HCT116 (cell line): ENCODE results near the gene SUCLG1. TPM values are rescaled to one million over a fixed set of nuclear protein-coding genes. Genes with fewer than 3 reads are reported as not detected.

ENCODE experiments used
- ATAC-seq: fragments of 200-7000 bp; cut with Tn5 transposase; 2 replicates; pipeline ENCODE4 v1.9.1; 2020; ENCODE audit warnings: mild to moderate bottlenecking, moderate library complexity
- BruUV-seq: library from RNA; stranded (reverse); fragments of 400-500 nt; replicated peaks from 2 replicates; lab custom pipeline; 2021; lab: Mats Ljungman, UMichigan
- CTCF ChIA-PET: fragments of 300-600 bp; sonication (Branson Sonifier 250); formaldehyde crosslinking; loops from one replicate; lab custom pipeline; 2021; ENCODE audit warnings: antibody characterized with exemption; lab: Charles Lee
- POLR2A ChIA-PET: fragments of 300-600, 350-600 bp; sonication (Branson Sonifier 250); formaldehyde crosslinking; loops from one replicate; lab custom pipeline; 2021; ENCODE audit warnings: antibody characterized with exemption; lab: Charles Lee
- RAD21 ChIA-PET, 2 experiments: fragments of 300-600 bp; sonication (Branson Sonifier 250); formaldehyde crosslinking; loops; one replicate each; lab custom pipeline; 2023; ENCODE audit warnings: low total read pairs in 2 of 2; ENCODE audit not compliant: uncharacterized antibody in 2 of 2, unreplicated experiment in 2 of 2, low non-redundant PET in 1 of 2; lab: Charles Lee
- DNase-seq: peaks from one replicate; pipeline ENCODE4 v3.0.0-alpha.2; 2010; ENCODE audit warnings: low read depth, low spot score
- H2AFZ ChIP-seq: fragments of 200-600 bp; shearing (Covaris generic), sonication (generic); 2 replicates; pipeline ENCODE4 v1.6.1; 2017; ENCODE audit warnings: low read depth, mixed run types, mixed read lengths, antibody characterized with exemption, low read length; ENCODE audit not compliant: poor library complexity, severe bottlenecking
- H3K27ac ChIP-seq: 2 replicates; pipeline ENCODE4 v1.5.1; 2012; ENCODE audit warnings: low read depth, low read length
- H3K27me3 ChIP-seq: fragments of 200-600 bp; sonication (generic); 2 replicates; pipeline ENCODE4 v1.6.1; 2016; ENCODE audit warnings: mixed run types, low read length, mixed read lengths; ENCODE audit not compliant: insufficient read depth
- H3K36me3 ChIP-seq, 2 experiments: fragments of 200-500 bp in 1 of 2; fragments of 200-600 bp in 1 of 2; sonication (Bioruptor generic) in 1 of 2; sonication (generic) in 1 of 2; 2 replicates each; pipeline versions ENCODE4 v1.5.1 to v1.6.1; 2014 to 2016; ENCODE audit warnings: low read length in 2 of 2, inconsistent platforms in 1 of 2, mixed read lengths in 1 of 2, mixed run types in 1 of 2; ENCODE audit not compliant: insufficient read depth in 2 of 2, control insufficient read depth in 1 of 2
- H3K4me1 ChIP-seq, 2 experiments: fragments of 200-600 bp in 1 of 2; sonication (generic) in 1 of 2; 2 replicates each; pipeline versions ENCODE4 v1.5.1 to v1.6.1; 2012 to 2017; ENCODE audit warnings: low read length in 2 of 2, inconsistent platforms in 1 of 2, mild to moderate bottlenecking in 1 of 2, mixed read lengths in 1 of 2, mixed run types in 1 of 2, moderate library complexity in 1 of 2; ENCODE audit not compliant: insufficient read depth in 2 of 2, control insufficient read depth in 1 of 2
- H3K4me2 ChIP-seq: fragments of 200-600 bp; sonication (generic); 2 replicates; pipeline ENCODE4 v1.6.1; 2017; ENCODE audit warnings: mixed run types, low read length, mixed read lengths
- H3K4me3 ChIP-seq, 2 experiments: fragments of 200-600 bp in 1 of 2; sonication (generic) in 1 of 2; replicated peaks in 1 of 2; 2 replicates each; pipeline ENCODE4 v1.5.1; 2011 to 2016; ENCODE audit warnings: low read length in 2 of 2, control low read depth in 1 of 2, low read depth in 1 of 2, mild to moderate bottlenecking in 1 of 2, mixed read lengths in 1 of 2, mixed run types in 1 of 2
- H3K79me2 ChIP-seq: fragments of 200-600 bp; sonication (generic); 2 replicates; pipeline ENCODE4 v1.6.1; 2017; ENCODE audit warnings: mild to moderate bottlenecking, mixed run types, low read length, moderate library complexity, mixed read lengths; ENCODE audit not compliant: insufficient read depth
- H3K9ac ChIP-seq: fragments of 200-600 bp; sonication (generic); 2 replicates; pipeline ENCODE4 v1.6.1; 2016; ENCODE audit warnings: low read length, mixed read lengths
- H3K9me2 ChIP-seq: fragments of 200-600 bp; sonication (generic), shearing (Covaris generic); 2 replicates; pipeline ENCODE4 v1.6.1; 2017; ENCODE audit warnings: mixed run types, mild to moderate bottlenecking, moderate library complexity; ENCODE audit not compliant: insufficient read depth
- H3K9me3 ChIP-seq, 2 experiments: fragments of 200-500 bp in 1 of 2; fragments of 200-600 bp in 1 of 2; sonication (Bioruptor generic) in 1 of 2; sonication (generic) in 1 of 2; 2 replicates each; pipeline ENCODE4 v1.6.1; 2014 to 2017; ENCODE audit warnings: low read length in 2 of 2, mixed read lengths in 2 of 2, inconsistent platforms in 1 of 2, low read depth in 1 of 2, mild to moderate bottlenecking in 1 of 2, mixed run types in 1 of 2, moderate library complexity in 1 of 2; ENCODE audit not compliant: control insufficient read depth in 1 of 2, insufficient read depth in 1 of 2
- H4K20me1 ChIP-seq: fragments of 200-600 bp; sonication (generic), shearing (Covaris generic); 2 replicates; pipeline ENCODE4 v1.6.1; 2017; ENCODE audit warnings: mixed run types, mild to moderate bottlenecking, moderate library complexity; ENCODE audit not compliant: insufficient read depth
- CBX3 ChIP-seq: IDR thresholded peaks from 2 replicates; pipeline ENCODE4 v1.6.1; 2012; ENCODE audit warnings: low read depth
- EGR1 ChIP-seq: IDR thresholded peaks from 2 replicates; pipeline ENCODE4 v1.6.1; 2012; ENCODE audit warnings: low read depth
- EZH2 ChIP-seq: fragments of 200-600 bp; sonication (generic); IDR thresholded peaks from 2 replicates; pipeline ENCODE4 v1.6.1; 2017; ENCODE audit warnings: antibody characterized with exemption, mixed run types
- FOSL1 ChIP-seq: IDR thresholded peaks from 2 replicates; pipeline ENCODE4 v1.6.1; 2012; ENCODE audit warnings: low read depth
- POLR2A ChIP-seq: IDR thresholded peaks from 2 replicates; pipeline ENCODE4 v1.7.0; 2011; ENCODE audit warnings: borderline replicate concordance; ENCODE audit not compliant: insufficient read depth, insufficient read length; ENCODE audit errors: extremely low read depth
- RAD21 ChIP-seq: IDR thresholded peaks from 2 replicates; pipeline ENCODE4 v1.6.1; 2012; ENCODE audit warnings: low read depth, mild to moderate bottlenecking
- SIN3A ChIP-seq: IDR thresholded peaks from 2 replicates; pipeline ENCODE4 v1.6.1; 2012; ENCODE audit warnings: low read depth
- SP1 ChIP-seq: IDR thresholded peaks from 2 replicates; pipeline ENCODE4 v1.6.1; 2012; ENCODE audit warnings: low read depth
- YY1 ChIP-seq: IDR thresholded peaks from 2 replicates; pipeline ENCODE4 v1.6.1; 2011; ENCODE audit warnings: low read length, low read depth, moderate library complexity, mild to moderate bottlenecking; ENCODE audit not compliant: insufficient replicate concordance; ENCODE audit errors: extremely low read depth
- ZNF274 ChIP-seq: fragments of 200-500 bp; sonication (Bioruptor generic); IDR thresholded peaks from 2 replicates; pipeline ENCODE4 v1.6.1; 2014; ENCODE audit warnings: mild to moderate bottlenecking, low read depth, low read length, inconsistent platforms
- intact Hi-C: fragments of 100-400 bp; cut with micrococcal nuclease; formaldehyde crosslinking; loops from 2 replicates; pipeline ENCODE4 v1.10.0; 2022
- total RNA-seq: library from RNA; stranded (reverse); gene quantifications from one replicate; pipeline ENCODE4 v1.2.1, GENCODE V29; 2021; ENCODE audit not compliant: unreplicated experiment
- TF ChIP-seq, protein P1 (sequence below): IDR thresholded peaks from 2 replicates; pipeline ENCODE4 v1.6.1; 2011; ENCODE audit warnings: mild to moderate bottlenecking, low read length, moderate library complexity; ENCODE audit not compliant: insufficient replicate concordance; ENCODE audit errors: extremely low read depth
- TF ChIP-seq, protein P2 (sequence below): IDR thresholded peaks from 2 replicates; pipeline ENCODE4 v1.6.1; 2012
- TF ChIP-seq, protein P3 (sequence below): IDR thresholded peaks from 2 replicates; pipeline ENCODE4 v1.6.1; 2012

The SUCLG1 gene
- total RNA-seq, 1 experiment from 2014 or later, result 56.3 TPM

DNA sequence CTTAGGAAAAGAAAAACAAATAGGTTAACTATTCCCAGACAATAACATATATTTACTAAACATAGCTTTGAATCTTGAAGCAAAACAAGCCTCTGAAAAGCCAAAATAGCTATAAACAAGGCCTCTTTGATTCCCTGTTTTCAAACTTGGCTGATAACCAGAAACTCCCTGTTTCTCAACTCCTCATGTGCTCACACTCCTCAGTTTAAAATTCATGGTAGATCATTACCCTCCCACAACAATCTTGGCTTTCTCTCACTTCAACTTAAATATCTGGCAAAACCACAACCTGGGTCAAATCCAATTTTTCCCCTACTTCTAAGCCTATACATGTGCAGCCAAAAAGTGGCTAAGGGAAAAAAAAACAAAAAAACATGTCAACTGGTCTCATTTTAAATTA, 15.6 kb downstream of the SUCLG1 start (continued):
- TF ChIP-seq, protein P1, sequence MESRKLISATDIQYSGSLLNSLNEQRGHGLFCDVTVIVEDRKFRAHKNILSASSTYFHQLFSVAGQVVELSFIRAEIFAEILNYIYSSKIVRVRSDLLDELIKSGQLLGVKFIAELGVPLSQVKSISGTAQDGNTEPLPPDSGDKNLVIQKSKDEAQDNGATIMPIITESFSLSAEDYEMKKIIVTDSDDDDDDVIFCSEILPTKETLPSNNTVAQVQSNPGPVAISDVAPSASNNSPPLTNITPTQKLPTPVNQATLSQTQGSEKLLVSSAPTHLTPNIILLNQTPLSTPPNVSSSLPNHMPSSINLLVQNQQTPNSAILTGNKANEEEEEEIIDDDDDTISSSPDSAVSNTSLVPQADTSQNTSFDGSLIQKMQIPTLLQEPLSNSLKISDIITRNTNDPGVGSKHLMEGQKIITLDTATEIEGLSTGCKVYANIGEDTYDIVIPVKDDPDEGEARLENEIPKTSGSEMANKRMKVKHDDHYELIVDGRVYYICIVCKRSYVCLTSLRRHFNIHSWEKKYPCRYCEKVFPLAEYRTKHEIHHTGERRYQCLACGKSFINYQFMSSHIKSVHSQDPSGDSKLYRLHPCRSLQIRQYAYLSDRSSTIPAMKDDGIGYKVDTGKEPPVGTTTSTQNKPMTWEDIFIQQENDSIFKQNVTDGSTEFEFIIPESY, result no peak
- TF ChIP-seq, all 23 proteins: peak for 0

DNA sequence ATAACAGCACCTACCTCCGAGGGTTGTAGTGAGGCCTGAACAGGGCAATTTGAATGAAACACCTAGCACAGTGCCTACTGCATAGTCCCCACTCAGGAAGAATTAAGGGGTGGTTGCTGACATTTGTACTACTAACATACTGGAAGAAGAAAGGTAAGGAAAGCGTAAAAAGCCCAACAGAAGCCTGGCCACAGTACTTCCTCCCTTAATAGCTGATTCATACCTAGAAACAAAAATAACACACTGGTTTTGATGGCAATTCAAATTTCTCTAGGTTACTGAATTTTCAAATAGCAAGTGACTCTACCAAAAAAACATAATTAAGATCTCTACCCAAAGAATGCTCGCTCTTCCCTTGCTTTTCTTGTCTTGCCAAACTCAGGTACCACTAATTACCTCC, 16.2 kb downstream of the SUCLG1 start:
- Histone ChIP-seq H3K27me3 (no peaks in the 10 kb centered on the region), H3K27ac (no peak overlapping the region), H3K9me2 (no peaks in the 10 kb centered on the region), H2AFZ (no peak overlapping the region), H3K79me2 (no peaks in the 10 kb centered on the region), H3K9ac (no peak overlapping the region), H3K36me3 (peaks cover 14 to 17% of the 10 kb centered on the region in 2 experiments), H3K4me2 (no peak overlapping the region), H3K4me3 (no peak overlapping the region), H3K4me1 (no peaks in the 10 kb centered on the region), H4K20me1 (no peaks in the 10 kb centered on the region), H3K9me3 (no peaks in the 10 kb centered on the region)
- no TSS peak for BruUV-seq
- TF ChIP-seq SP1 (no peak), YY1 (no peak), FOSL1 (no peak), RAD21 (no peak), CBX3 (no peak), EZH2 (no peak), POLR2A (no peak), SIN3A (no peak), EGR1 (no peak), ZNF274 (no peak)
- TF ChIP-seq, protein P2, sequence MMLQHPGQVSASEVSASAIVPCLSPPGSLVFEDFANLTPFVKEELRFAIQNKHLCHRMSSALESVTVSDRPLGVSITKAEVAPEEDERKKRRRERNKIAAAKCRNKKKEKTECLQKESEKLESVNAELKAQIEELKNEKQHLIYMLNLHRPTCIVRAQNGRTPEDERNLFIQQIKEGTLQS, result no peak
- TF ChIP-seq, protein P3, sequence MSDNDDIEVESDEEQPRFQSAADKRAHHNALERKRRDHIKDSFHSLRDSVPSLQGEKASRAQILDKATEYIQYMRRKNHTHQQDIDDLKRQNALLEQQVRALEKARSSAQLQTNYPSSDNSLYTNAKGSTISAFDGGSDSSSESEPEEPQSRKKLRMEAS, result no peak
- intact Hi-C loops, result no loop called here
- no peak for ATAC-seq
- POLR2A ChIA-PET, result no interaction called here
- RAD21 ChIA-PET, result interaction anchor here in 1 of 2 experiments (0.6 kb wide), 1 partner anchor 45 kb away, joined by 3 read pairs; no protein-coding TSS in a partner anchor
- CTCF ChIA-PET, result no interaction called here
- no peak for DNase-seq
